OCI-LY1 (cell line): ENCODE data around the gene LSM2.

Source experiments
- H2AFZ ChIP-seq: fragments of 200-600 bp; sonication (generic), shearing (Covaris generic); 2 replicates; pipeline ENCODE4 v1.6.0; 2014; ENCODE audit warnings: antibody characterized with exemption, mild to moderate bottlenecking, low read length
- H3F3A ChIP-seq: fragments of 200-600 bp; sonication (generic), shearing (Covaris generic); 2 replicates; pipeline ENCODE4 v1.6.0; 2014; ENCODE audit warnings: mild to moderate bottlenecking, antibody characterized with exemption, low read length, moderate library complexity; ENCODE audit not compliant: insufficient read depth
- H3K27ac ChIP-seq: fragments of 200-600 bp; sonication (generic); 2 replicates; pipeline ENCODE4 v1.5.1; 2014; ENCODE audit warnings: low read length, mixed run types, mild to moderate bottlenecking, low read depth; ENCODE audit not compliant: poor library complexity, severe bottlenecking
- H3K27me3 ChIP-seq: fragments of 200-600 bp; sonication (generic); 2 replicates; pipeline ENCODE4 v1.6.0; 2014; ENCODE audit warnings: antibody characterized with exemption, mild to moderate bottlenecking, low read length, moderate library complexity; ENCODE audit not compliant: insufficient read depth
- H3K36me3 ChIP-seq: fragments of 200-600 bp; sonication (generic); 2 replicates; pipeline ENCODE4 v1.6.1; 2014; ENCODE audit warnings: mild to moderate bottlenecking, antibody characterized with exemption, low read length, moderate library complexity, mixed read lengths; ENCODE audit not compliant: insufficient read depth
- H3K4me1 ChIP-seq: fragments of 200-600 bp; sonication (generic); 2 replicates; pipeline ENCODE4 v1.5.1; 2014; ENCODE audit warnings: mild to moderate bottlenecking, low read length, moderate library complexity; ENCODE audit not compliant: insufficient read depth, severe bottlenecking
- H3K4me2 ChIP-seq: fragments of 200-600 bp; sonication (generic), shearing (Covaris generic); 2 replicates; pipeline ENCODE4 v1.6.1; 2014; ENCODE audit warnings: low read length
- H3K4me3 ChIP-seq: fragments of 200-600 bp; sonication (generic); 2 replicates; pipeline ENCODE4 v1.5.1; 2014; ENCODE audit warnings: low read length, low read depth, mild to moderate bottlenecking, mixed read lengths; ENCODE audit not compliant: poor library complexity, severe bottlenecking
- H3K79me2 ChIP-seq: fragments of 200-600 bp; shearing (Covaris generic); 2 replicates; pipeline ENCODE4 v1.6.1; 2016; ENCODE audit warnings: mixed run types, low read length, mixed read lengths; ENCODE audit not compliant: insufficient read depth
- H3K9ac ChIP-seq: fragments of 200-600 bp; sonication (generic), shearing (Covaris generic); 2 replicates; pipeline ENCODE4 v1.6.1; 2014; ENCODE audit warnings: mild to moderate bottlenecking, low read length, mixed read lengths
- H3K9me2 ChIP-seq: fragments of 200-600 bp; sonication (generic), shearing (Covaris generic); 2 replicates; pipeline ENCODE4 v1.6.1; 2014; ENCODE audit warnings: low read depth, mild to moderate bottlenecking, low read length, mixed read lengths
- H3K9me3 ChIP-seq: fragments of 200-600 bp; shearing (Covaris generic); 2 replicates; pipeline ENCODE4 v1.6.1; 2014; ENCODE audit warnings: low read length, mixed read lengths
- H4K20me1 ChIP-seq: fragments of 200-600 bp; sonication (generic), shearing (Covaris generic); 2 replicates; pipeline ENCODE4 v1.6.0; 2016; ENCODE audit warnings: mild to moderate bottlenecking, low read length; ENCODE audit not compliant: insufficient read depth
- EZH2 ChIP-seq: fragments of 200-600 bp; sonication (generic), shearing (Covaris generic); IDR thresholded peaks from 2 replicates; pipeline ENCODE4 v1.8.0; 2017; ENCODE audit warnings: borderline replicate concordance, mixed run types, mild to moderate bottlenecking, antibody characterized with exemption, low read length, moderate library complexity, mixed read lengths
- TF ChIP-seq, protein P1 (sequence below): fragments of 200-600 bp; sonication (generic), shearing (Covaris generic); IDR thresholded peaks from 2 replicates; pipeline ENCODE4 v1.5.1; 2017; ENCODE audit warnings: mild to moderate bottlenecking, antibody characterized with exemption, low read length, moderate library complexity, mixed read lengths

Gene LSM2

GRCh38 chr6:31834367-31835250, 27.8 kb upstream of the LSM2 start:
- peak overlapping the region; percentile 99 for H3K9ac ChIP-seq
- no peak overlapping the region for H2AFZ ChIP-seq
- H3K27ac ChIP-seq = peak overlapping the region; percentile 97
- H3K4me1 ChIP-seq = peaks cover 69% of the 10 kb centered on the region
- H3K4me3 ChIP-seq = peak overlapping the region; percentile 96
- no peaks in the 10 kb centered on the region for H4K20me1 ChIP-seq
- no peaks in the 10 kb centered on the region for H3K9me3 ChIP-seq
- H3K4me2 ChIP-seq = peak overlapping the region; percentile 95
- peaks cover 53% of the 10 kb centered on the region for H3K79me2 ChIP-seq
- TF ChIP-seq EZH2 = no peak
- TF ChIP-seq, protein P1, sequence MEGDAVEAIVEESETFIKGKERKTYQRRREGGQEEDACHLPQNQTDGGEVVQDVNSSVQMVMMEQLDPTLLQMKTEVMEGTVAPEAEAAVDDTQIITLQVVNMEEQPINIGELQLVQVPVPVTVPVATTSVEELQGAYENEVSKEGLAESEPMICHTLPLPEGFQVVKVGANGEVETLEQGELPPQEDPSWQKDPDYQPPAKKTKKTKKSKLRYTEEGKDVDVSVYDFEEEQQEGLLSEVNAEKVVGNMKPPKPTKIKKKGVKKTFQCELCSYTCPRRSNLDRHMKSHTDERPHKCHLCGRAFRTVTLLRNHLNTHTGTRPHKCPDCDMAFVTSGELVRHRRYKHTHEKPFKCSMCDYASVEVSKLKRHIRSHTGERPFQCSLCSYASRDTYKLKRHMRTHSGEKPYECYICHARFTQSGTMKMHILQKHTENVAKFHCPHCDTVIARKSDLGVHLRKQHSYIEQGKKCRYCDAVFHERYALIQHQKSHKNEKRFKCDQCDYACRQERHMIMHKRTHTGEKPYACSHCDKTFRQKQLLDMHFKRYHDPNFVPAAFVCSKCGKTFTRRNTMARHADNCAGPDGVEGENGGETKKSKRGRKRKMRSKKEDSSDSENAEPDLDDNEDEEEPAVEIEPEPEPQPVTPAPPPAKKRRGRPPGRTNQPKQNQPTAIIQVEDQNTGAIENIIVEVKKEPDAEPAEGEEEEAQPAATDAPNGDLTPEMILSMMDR = no peak
- H3K9me2 ChIP-seq = no peaks in the 10 kb centered on the region
- peaks cover 18% of the 10 kb centered on the region for H3F3A ChIP-seq
- H3K27me3 ChIP-seq = no peaks in the 10 kb centered on the region
- H3K36me3 ChIP-seq = peaks cover 49% of the 10 kb centered on the region

GRCh38 chr6:31831350-31832215, 24.8 kb upstream of the LSM2 start:
- H3K27me3 ChIP-seq = no peaks in the 10 kb centered on the region
- H3K27ac ChIP-seq = peak overlapping the region; percentile 97
- no peaks in the 10 kb centered on the region for H3K9me3 ChIP-seq
- peak overlapping the region; percentile 88 for H3K4me2 ChIP-seq
- H3F3A ChIP-seq = peaks cover 16% of the 10 kb centered on the region
- TF ChIP-seq, protein P1 = no peak
- no peak for TF ChIP-seq EZH2
- no peak overlapping the region for H2AFZ ChIP-seq
- H3K4me1 ChIP-seq = peaks cover 45% of the 10 kb centered on the region
- peak overlapping the region; percentile 75 for H3K4me3 ChIP-seq
- H3K9me2 ChIP-seq = no peaks in the 10 kb centered on the region
- H3K79me2 ChIP-seq = peaks cover 44% of the 10 kb centered on the region
- H3K9ac ChIP-seq = peak overlapping the region; percentile 75
- H3K36me3 ChIP-seq = peaks cover 19% of the 10 kb centered on the region
- no peaks in the 10 kb centered on the region for H4K20me1 ChIP-seq

DNA sequence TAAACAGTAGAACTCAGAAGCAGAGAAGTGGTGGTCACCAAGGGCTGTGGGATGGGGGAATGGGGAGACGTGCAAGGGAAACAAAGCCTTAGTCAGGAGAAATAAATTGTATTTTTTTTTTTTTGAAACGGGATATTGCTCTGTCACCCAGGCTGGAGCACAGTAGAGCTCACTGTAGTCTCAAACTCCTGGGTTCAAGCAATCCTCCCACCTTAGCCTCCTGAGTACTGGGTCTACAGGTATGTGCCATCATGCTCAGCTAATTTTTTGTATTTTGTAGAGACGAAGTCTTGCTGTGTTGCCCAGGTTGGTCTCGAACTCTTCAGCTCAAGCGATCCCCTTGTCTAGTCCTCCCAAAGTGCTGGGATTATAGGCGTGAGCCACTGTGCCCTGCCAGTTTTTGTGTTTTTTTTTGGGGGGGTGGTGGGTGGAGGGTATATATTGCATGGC, 24.1 kb upstream of the LSM2 start:
- Histone ChIP-seq H3K36me3 (peaks cover 12% of the 10 kb centered on the region), H3K27ac (peak overlapping the region; percentile 97), H4K20me1 (no peaks in the 10 kb centered on the region), H3F3A (peaks cover 16% of the 10 kb centered on the region), H2AFZ (no peak overlapping the region), H3K79me2 (peaks cover 37% of the 10 kb centered on the region), H3K4me2 (peak overlapping the region; percentile 88), H3K9me2 (no peaks in the 10 kb centered on the region), H3K27me3 (no peaks in the 10 kb centered on the region), H3K9me3 (no peaks in the 10 kb centered on the region), H3K4me1 (peaks cover 45% of the 10 kb centered on the region), H3K4me3 (peak overlapping the region; percentile 75), H3K9ac (peak overlapping the region; percentile 75)
- no peak for TF ChIP-seq EZH2
- TF ChIP-seq, protein P1 = no peak
